ENCODE results near the gene STAT2. TPM values are rescaled to one million over a fixed set of nuclear protein-coding genes. Genes with fewer than 3 reads are reported as not detected.

STAT2 gene
- total and polyA plus RNA-seq, 9 of the 15 experiments (the other 6 are each of a cell fraction or from before 2014, with no cell fraction given) = 15.5 to 46.9 (median 40.1) TPM

DNA sequence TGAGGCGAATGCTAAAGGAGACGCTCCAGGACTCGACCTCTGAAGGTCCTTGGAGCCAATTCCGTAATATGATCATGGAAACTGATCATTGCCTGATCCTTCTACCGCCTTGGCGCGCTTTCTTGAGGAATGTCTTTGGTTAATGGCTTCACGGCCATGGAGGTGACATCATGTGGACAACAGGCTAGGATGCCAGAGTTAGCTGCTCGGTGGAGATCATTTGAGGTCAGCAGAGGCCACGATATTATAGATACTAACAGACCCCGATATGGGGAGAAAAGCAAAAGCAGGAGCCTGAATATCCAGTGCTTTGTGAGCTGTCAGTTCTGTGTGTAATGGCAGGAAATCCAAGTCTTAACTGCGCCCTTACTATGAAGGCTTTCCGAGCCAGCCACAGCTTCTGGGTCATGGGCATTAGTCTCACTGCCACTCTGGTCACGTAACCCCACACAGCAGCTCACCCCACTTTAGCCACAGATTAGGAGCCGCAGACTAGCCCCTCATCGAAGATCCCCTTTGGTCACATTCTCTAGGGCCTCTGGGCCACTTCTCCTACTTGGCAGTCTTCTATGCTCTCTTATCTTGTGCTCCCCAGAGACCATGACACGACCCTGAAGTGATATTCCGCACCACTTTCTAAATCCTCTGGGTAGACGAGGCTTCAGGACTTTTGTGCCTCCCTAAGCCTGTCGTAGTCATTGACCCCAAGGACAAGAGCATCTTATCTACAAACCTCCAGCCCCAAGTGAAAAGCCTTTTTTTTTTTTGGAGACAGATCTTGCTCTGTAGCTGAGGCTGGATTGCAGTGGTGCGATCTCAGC is 59.1 kb downstream of the STAT2 start (continued):
- TF ChIP-seq, protein P1, sequence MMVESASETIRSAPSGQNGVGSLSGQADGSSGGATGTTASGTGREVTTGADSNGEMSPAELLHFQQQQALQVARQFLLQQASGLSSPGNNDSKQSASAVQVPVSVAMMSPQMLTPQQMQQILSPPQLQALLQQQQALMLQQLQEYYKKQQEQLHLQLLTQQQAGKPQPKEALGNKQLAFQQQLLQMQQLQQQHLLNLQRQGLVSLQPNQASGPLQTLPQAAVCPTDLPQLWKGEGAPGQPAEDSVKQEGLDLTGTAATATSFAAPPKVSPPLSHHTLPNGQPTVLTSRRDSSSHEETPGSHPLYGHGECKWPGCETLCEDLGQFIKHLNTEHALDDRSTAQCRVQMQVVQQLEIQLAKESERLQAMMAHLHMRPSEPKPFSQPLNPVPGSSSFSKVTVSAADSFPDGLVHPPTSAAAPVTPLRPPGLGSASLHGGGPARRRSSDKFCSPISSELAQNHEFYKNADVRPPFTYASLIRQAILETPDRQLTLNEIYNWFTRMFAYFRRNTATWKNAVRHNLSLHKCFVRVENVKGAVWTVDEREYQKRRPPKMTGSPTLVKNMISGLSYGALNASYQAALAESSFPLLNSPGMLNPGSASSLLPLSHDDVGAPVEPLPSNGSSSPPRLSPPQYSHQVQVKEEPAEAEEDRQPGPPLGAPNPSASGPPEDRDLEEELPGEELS (CRISPR knock-in tag; IDR thresholded peaks at IDR 0.05; ENCODE audit: borderline replicate concordance) = no peak
- TF ChIP-seq GTF2B (IDR thresholded peaks at IDR 0.05; ENCODE audit: extremely low read depth, insufficient read length) (no peak), TCF3 (CRISPR knock-in tag; IDR thresholded peaks at IDR 0.05) (peak; percentile 90), RAD21 (CRISPR knock-in tag; conservative IDR thresholded peaks at IDR 0.05 in 1 of 2, IDR thresholded peaks at IDR 0.05 in 1 of 2) (no peak), RBM39 (optimal IDR thresholded peaks at IDR 0.05; ENCODE audit: low read depth, low read length) (no peak), ZBTB33 (CRISPR knock-in tag; IDR thresholded peaks at IDR 0.05) (0 out of 2 replicates have a peak, but pooled peaks have one; percentile 29), ZNF507 (tag; conservative IDR thresholded peaks at IDR 0.05) (no peak), NR4A1 (CRISPR knock-in tag; IDR thresholded peaks at IDR 0.05) (no peak), NR4A1 (tag; IDR thresholded peaks at IDR 0.05) (peak; percentile 86), FOXK2 (conservative IDR thresholded peaks at IDR 0.05 in 1 of 2, IDR thresholded peaks at IDR 0.05 in 1 of 2; ENCODE audit: low read depth in 2 of 2) (0 out of 4 replicates have a peak, but pooled peaks of 1 of the 2 experiments have one; percentile 25), E2F3 (CRISPR knock-in tag; IDR thresholded peaks at IDR 0.05) (peak; percentile 86), MXD1 (CRISPR knock-in tag; IDR thresholded peaks at IDR 0.05; ENCODE audit: borderline replicate concordance, poor library complexity, severe bottlenecking) (no peak)
- TF ChIP-seq, protein P2, sequence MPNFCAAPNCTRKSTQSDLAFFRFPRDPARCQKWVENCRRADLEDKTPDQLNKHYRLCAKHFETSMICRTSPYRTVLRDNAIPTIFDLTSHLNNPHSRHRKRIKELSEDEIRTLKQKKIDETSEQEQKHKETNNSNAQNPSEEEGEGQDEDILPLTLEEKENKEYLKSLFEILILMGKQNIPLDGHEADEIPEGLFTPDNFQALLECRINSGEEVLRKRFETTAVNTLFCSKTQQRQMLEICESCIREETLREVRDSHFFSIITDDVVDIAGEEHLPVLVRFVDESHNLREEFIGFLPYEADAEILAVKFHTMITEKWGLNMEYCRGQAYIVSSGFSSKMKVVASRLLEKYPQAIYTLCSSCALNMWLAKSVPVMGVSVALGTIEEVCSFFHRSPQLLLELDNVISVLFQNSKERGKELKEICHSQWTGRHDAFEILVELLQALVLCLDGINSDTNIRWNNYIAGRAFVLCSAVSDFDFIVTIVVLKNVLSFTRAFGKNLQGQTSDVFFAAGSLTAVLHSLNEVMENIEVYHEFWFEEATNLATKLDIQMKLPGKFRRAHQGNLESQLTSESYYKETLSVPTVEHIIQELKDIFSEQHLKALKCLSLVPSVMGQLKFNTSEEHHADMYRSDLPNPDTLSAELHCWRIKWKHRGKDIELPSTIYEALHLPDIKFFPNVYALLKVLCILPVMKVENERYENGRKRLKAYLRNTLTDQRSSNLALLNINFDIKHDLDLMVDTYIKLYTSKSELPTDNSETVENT (CRISPR knock-in tag; IDR thresholded peaks at IDR 0.05) = no peak
- TF ChIP-seq, protein P3, sequence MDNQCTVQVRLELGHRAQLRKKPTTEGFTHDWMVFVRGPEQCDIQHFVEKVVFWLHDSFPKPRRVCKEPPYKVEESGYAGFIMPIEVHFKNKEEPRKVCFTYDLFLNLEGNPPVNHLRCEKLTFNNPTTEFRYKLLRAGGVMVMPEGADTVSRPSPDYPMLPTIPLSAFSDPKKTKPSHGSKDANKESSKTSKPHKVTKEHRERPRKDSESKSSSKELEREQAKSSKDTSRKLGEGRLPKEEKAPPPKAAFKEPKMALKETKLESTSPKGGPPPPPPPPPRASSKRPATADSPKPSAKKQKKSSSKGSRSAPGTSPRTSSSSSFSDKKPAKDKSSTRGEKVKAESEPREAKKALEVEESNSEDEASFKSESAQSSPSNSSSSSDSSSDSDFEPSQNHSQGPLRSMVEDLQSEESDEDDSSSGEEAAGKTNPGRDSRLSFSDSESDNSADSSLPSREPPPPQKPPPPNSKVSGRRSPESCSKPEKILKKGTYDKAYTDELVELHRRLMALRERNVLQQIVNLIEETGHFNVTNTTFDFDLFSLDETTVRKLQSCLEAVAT (IDR thresholded peaks at IDR 0.05) = peak; percentile 35 to 52; a peak in 2 of 4 replicates

Measured in K562 (cell line).